WTC11 (cell line): ENCODE measurements around the gene PTPRCAP. TPM values are rescaled to one million over a fixed set of nuclear protein-coding genes. Genes with fewer than 3 reads are reported as not detected.
A peak's percentile ranks its signal among the peaks of the same experiment; 100 is the strongest.

Experiments
- ATAC-seq: fragments of 200-7000 bp; cut with Tn5 transposase; 2 replicates; pipeline ENCODE4 v1.10.0; 2021; ENCODE audit warnings: mild to moderate bottlenecking, moderate library complexity
- CTCF ChIA-PET: fragments of 300-600 bp; sonication (Branson Sonifier 250); formaldehyde crosslinking; loops from one replicate; lab custom pipeline; 2021; ENCODE audit warnings: antibody characterized with exemption; lab: Charles Lee
- POLR2A ChIA-PET: fragments of 350-600 bp; sonication (Branson Sonifier 250); formaldehyde crosslinking; loops from one replicate; lab custom pipeline; 2021; ENCODE audit warnings: antibody characterized with exemption; lab: Charles Lee
- DNase-seq: peaks from one replicate; pipeline ENCODE4 v3.0.0; 2021; ENCODE audit warnings: low spot score
- H3K27ac Mint-ChIP-seq: 2 replicates; pipeline ENCODE4 v1.8.0; 2021; ENCODE audit warnings: mixed read lengths
- H3K27me3 Mint-ChIP-seq: 2 replicates; pipeline ENCODE4 v1.8.0; 2021; ENCODE audit warnings: low read depth, mild to moderate bottlenecking, moderate library complexity, mixed read lengths
- H3K36me3 Mint-ChIP-seq: 2 replicates; pipeline ENCODE4 v1.8.0; 2021; ENCODE audit warnings: mixed read lengths
- H3K4me1 Mint-ChIP-seq: 2 replicates; pipeline ENCODE4 v1.8.0; 2022; ENCODE audit warnings: mixed read lengths
- H3K4me3 Mint-ChIP-seq: 2 replicates; pipeline ENCODE4 v1.8.0; 2021; ENCODE audit warnings: mild to moderate bottlenecking, moderate library complexity, mixed read lengths
- H3K9me3 Mint-ChIP-seq: 2 replicates; pipeline ENCODE4 v1.8.0; 2021; ENCODE audit warnings: mixed read lengths
- CBFB ChIP-seq: sonication (generic); formaldehyde crosslinking; IDR thresholded peaks from 2 replicates; pipeline ENCODE4 v1.8.1; 2022; ENCODE audit warnings: mild to moderate bottlenecking, low read depth, missing genetic modification reagents
- ELF4 ChIP-seq: sonication (generic); formaldehyde crosslinking; IDR thresholded peaks from 2 replicates; pipeline ENCODE4 v1.8.1; 2022; ENCODE audit warnings: low read depth, mild to moderate bottlenecking, moderate library complexity, missing genetic modification reagents
- EMX1 ChIP-seq: fragments of 250-450 bp; sonication (Bioruptor Pico); IDR thresholded peaks from 2 replicates; pipeline ENCODE4 v1.8.0; 2021; ENCODE audit warnings: mild to moderate bottlenecking
- FOXP1 ChIP-seq: sonication (generic); formaldehyde crosslinking; IDR thresholded peaks from 2 replicates; pipeline ENCODE4 v1.8.0; 2022; ENCODE audit warnings: missing genetic modification reagents, mild to moderate bottlenecking, moderate library complexity, borderline replicate concordance
- GTF2I ChIP-seq: fragments of 250-450 bp; sonication (Bioruptor Pico); conservative IDR thresholded peaks from 2 replicates; pipeline ENCODE4 v1.4.0; 2021; ENCODE audit warnings: mild to moderate bottlenecking
- HMGA2 ChIP-seq: fragments of 250-450 bp; sonication (Bioruptor Pico); IDR thresholded peaks from 2 replicates; pipeline ENCODE4 v1.4.0; 2021; ENCODE audit warnings: mild to moderate bottlenecking, moderate library complexity
- JUN ChIP-seq: sonication (generic); formaldehyde crosslinking; IDR thresholded peaks from 2 replicates; pipeline ENCODE4 v1.8.0; 2023; ENCODE audit warnings: mild to moderate bottlenecking, missing genetic modification reagents
- NFE2L1 ChIP-seq: sonication (generic); formaldehyde crosslinking; IDR thresholded peaks from 2 replicates; pipeline ENCODE4 v1.8.1; 2023; ENCODE audit warnings: missing genetic modification reagents
- OVOL2 ChIP-seq: fragments of 250-450 bp; sonication (Bioruptor Pico); IDR thresholded peaks from 2 replicates; pipeline ENCODE4 v1.9.0; 2021; ENCODE audit warnings: mild to moderate bottlenecking, borderline replicate concordance
- RORB ChIP-seq: fragments of 250-450 bp; sonication (Bioruptor Pico); IDR thresholded peaks from 2 replicates; pipeline ENCODE4 v1.9.0; 2021; ENCODE audit warnings: mild to moderate bottlenecking
- SMAD4 ChIP-seq: sonication (generic); formaldehyde crosslinking; IDR thresholded peaks from 2 replicates; pipeline ENCODE4 v1.8.0; 2022; ENCODE audit warnings: mild to moderate bottlenecking, missing genetic modification reagents
- SOX15 ChIP-seq: fragments of 250-450 bp; sonication (Bioruptor Pico); IDR thresholded peaks from 2 replicates; pipeline ENCODE4 v1.9.0; 2021; ENCODE audit warnings: mild to moderate bottlenecking
- TCF7 ChIP-seq: sonication (generic); formaldehyde crosslinking; IDR thresholded peaks from 2 replicates; pipeline ENCODE4 v1.8.0; 2022; ENCODE audit warnings: mild to moderate bottlenecking, low read depth, missing genetic modification reagents, moderate library complexity
- TEAD1 ChIP-seq: sonication (generic); formaldehyde crosslinking; IDR thresholded peaks from 2 replicates; pipeline ENCODE4 v1.8.0; 2022; ENCODE audit warnings: mild to moderate bottlenecking, missing genetic modification reagents
- TP53 ChIP-seq: sonication (generic); formaldehyde crosslinking; IDR thresholded peaks from 2 replicates; pipeline ENCODE4 v1.8.1; 2023; ENCODE audit warnings: mild to moderate bottlenecking, missing genetic modification reagents
- ZNF219 ChIP-seq: sonication (generic); formaldehyde crosslinking; IDR thresholded peaks from 2 replicates; pipeline ENCODE4 v1.8.0; 2023; ENCODE audit warnings: missing genetic modification reagents, mild to moderate bottlenecking, borderline replicate concordance
- ZNF317 ChIP-seq: sonication (generic); formaldehyde crosslinking; IDR thresholded peaks from 2 replicates; pipeline ENCODE4 v1.8.1; 2023; ENCODE audit warnings: low read depth, mild to moderate bottlenecking, moderate library complexity, missing genetic modification reagents, borderline replicate concordance
- total RNA-seq: library from RNA; stranded (reverse); gene quantifications from 3 replicates; pipeline ENCODE4 v1.2.3, GENCODE V29; 2021
- TF ChIP-seq, protein P1 (sequence below): sonication (generic); formaldehyde crosslinking; IDR thresholded peaks from 2 replicates; pipeline ENCODE4 v1.8.1; 2023; ENCODE audit warnings: mild to moderate bottlenecking, missing genetic modification reagents
- TF ChIP-seq, protein P2 (sequence below): fragments of 250-450 bp; sonication (Bioruptor Pico); IDR thresholded peaks from 2 replicates; pipeline ENCODE4 v1.9.0; 2021; ENCODE audit warnings: moderate library complexity, mild to moderate bottlenecking, inconsistent platforms, borderline replicate concordance
- TF ChIP-seq, protein P3 (sequence below): sonication (generic); formaldehyde crosslinking; IDR thresholded peaks from 2 replicates; pipeline ENCODE4 v1.8.0; 2023; ENCODE audit warnings: missing genetic modification reagents
- TF ChIP-seq, protein P4 (sequence below): fragments of 250-450 bp; sonication (Bioruptor Pico); IDR thresholded peaks from 2 replicates; pipeline ENCODE4 v2.1.2; 2022; ENCODE audit warnings: mild to moderate bottlenecking, moderate library complexity
- TF ChIP-seq, protein P5 (sequence below): fragments of 250-450 bp; sonication (Bioruptor Pico); IDR thresholded peaks from 2 replicates; pipeline ENCODE4 v1.9.0; 2021; ENCODE audit warnings: mild to moderate bottlenecking
- TF ChIP-seq, protein P6 (sequence below): sonication (generic); formaldehyde crosslinking; IDR thresholded peaks from 2 replicates; pipeline ENCODE4 v1.8.1; 2023; ENCODE audit warnings: mild to moderate bottlenecking, missing genetic modification reagents, moderate library complexity

PTPRCAP gene
- total RNA-seq, 1 experiment from 2014 or later, result 3.6 TPM

DNA sequence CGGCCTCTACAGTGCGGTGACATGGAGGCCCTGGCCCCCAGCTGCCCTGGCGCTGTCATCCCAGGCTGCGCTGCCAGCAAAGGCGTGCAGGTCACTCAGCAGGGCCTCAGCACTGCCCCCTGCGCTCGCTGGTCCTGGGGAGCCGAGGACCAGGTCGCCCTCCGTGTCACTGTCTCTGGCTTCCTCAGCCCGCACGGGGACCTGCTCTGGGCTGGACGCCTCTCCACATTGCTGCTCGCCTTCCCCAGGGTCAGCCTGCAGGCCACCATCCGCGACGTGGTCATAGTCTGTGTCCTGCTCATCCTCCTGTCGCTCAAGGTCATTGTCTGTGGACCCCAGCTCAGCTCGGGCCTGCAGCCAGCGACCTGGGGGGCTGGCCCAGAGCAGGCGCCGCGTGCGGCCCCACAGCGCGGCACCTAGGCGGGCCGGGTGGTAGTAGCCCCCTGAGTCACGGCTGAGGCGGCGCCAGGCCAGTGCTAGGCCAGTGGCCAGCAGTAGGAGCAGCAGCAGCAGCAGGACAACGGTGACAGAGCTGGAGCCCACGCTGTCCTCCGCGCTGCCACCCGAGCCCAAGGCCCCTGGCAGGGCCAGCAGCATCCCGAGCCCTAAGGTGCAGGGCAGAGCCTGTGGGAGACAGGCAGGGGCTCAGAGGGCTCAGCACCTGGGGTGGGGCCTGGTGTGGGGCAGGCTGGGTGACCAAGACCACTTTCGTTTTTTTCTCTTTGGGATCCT, 1.6 kb downstream of the PTPRCAP start (continued):
- TF ChIP-seq, protein P1, sequence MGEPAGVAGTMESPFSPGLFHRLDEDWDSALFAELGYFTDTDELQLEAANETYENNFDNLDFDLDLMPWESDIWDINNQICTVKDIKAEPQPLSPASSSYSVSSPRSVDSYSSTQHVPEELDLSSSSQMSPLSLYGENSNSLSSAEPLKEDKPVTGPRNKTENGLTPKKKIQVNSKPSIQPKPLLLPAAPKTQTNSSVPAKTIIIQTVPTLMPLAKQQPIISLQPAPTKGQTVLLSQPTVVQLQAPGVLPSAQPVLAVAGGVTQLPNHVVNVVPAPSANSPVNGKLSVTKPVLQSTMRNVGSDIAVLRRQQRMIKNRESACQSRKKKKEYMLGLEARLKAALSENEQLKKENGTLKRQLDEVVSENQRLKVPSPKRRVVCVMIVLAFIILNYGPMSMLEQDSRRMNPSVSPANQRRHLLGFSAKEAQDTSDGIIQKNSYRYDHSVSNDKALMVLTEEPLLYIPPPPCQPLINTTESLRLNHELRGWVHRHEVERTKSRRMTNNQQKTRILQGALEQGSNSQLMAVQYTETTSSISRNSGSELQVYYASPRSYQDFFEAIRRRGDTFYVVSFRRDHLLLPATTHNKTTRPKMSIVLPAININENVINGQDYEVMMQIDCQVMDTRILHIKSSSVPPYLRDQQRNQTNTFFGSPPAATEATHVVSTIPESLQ (CRISPR knock-in tag), result no peak
- TF ChIP-seq GTF2I (CRISPR knock-in tag) (no peak), OVOL2 (CRISPR knock-in tag) (no peak)
- TF ChIP-seq, protein P2, sequence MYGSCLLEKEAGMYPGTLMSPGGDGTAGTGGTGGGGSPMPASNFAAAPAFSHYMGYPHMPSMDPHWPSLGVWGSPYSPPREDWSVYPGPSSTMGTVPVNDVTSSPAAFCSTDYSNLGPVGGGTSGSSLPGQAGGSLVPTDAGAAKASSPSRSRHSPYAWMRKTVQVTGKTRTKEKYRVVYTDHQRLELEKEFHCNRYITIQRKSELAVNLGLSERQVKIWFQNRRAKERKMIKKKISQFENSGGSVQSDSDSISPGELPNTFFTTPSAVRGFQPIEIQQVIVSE (CRISPR knock-in tag), result no peak
- TF ChIP-seq, protein P3, sequence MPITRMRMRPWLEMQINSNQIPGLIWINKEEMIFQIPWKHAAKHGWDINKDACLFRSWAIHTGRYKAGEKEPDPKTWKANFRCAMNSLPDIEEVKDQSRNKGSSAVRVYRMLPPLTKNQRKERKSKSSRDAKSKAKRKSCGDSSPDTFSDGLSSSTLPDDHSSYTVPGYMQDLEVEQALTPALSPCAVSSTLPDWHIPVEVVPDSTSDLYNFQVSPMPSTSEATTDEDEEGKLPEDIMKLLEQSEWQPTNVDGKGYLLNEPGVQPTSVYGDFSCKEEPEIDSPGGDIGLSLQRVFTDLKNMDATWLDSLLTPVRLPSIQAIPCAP (CRISPR knock-in tag), result no peak

DNA sequence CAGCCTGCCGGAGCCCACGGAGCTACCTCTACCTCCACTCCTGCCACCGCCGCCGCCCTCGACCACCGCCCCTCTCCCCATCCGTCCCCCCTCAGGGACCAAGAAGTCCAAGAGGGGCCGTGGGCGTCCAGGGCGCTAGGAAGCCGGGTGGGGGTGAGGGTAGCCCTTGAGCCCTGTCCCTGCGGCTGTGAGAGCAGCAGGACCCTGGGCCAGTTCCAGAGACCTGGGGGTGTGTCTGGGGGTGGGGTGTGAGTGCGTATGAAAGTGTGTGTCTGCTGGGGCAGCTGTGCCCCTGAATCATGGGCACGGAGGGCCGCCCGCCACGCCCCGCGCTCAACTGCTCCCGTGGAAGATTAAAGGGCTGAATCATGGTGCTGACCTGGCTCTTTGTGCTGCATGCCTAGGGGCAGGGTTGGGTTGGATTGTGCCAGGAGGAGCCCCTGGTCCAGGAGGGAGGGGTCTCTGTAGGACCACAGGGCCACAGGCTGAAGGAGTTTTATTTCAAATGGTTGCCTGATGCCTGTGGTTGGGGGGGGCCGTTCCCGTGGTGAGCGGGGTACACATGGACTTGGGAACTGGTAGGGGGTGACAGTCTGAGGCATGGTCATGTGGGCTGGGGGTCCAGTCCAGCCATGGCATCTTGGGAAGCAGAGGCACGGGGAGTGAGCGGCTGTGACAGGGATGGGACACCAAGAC, 2.3 kb downstream of the PTPRCAP start:
- H3K4me1 Mint-ChIP-seq, result peaks cover 16% of the 10 kb centered on the region
- no peak for ATAC-seq
- no peak overlapping the region for H3K4me3 Mint-ChIP-seq
- DNase-seq, result no peak
- no peaks in the 10 kb centered on the region for H3K27me3 Mint-ChIP-seq
- H3K9me3 Mint-ChIP-seq, result no peaks in the 10 kb centered on the region
- ChIA-PET CTCF (no interaction called here), POLR2A (interaction anchor here (2.2 kb wide), 1 partner anchor 34 kb away, joined by 11 read pairs; the partner anchor contains the start of gene PPP1CA)
- H3K27ac Mint-ChIP-seq, result peak overlapping the region; percentile 49; the same call in 1 of the 2 replicates
- H3K36me3 Mint-ChIP-seq, result peaks cover 9% of the 10 kb centered on the region
- no peak for TF ChIP-seq NFE2L1 (CRISPR knock-in tag)
- TF ChIP-seq SMAD4 (CRISPR knock-in tag), result no peak
- no peak for TF ChIP-seq SOX15 (CRISPR knock-in tag)
- no peak for TF ChIP-seq ZNF219 (CRISPR knock-in tag)
- TF ChIP-seq, protein P4, sequence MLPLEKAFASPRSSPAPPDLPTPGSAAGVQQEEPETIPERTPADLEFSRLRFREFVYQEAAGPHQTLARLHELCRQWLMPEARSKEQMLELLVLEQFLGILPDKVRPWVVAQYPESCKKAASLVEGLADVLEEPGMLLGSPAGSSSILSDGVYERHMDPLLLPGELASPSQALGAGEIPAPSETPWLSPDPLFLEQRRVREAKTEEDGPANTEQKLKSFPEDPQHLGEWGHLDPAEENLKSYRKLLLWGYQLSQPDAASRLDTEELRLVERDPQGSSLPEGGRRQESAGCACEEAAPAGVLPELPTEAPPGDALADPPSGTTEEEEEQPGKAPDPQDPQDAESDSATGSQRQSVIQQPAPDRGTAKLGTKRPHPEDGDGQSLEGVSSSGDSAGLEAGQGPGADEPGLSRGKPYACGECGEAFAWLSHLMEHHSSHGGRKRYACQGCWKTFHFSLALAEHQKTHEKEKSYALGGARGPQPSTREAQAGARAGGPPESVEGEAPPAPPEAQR (CRISPR knock-in tag), result no peak
- no peak for TF ChIP-seq TP53 (CRISPR knock-in tag)
- TF ChIP-seq FOXP1 (CRISPR knock-in tag), result no peak
- TF ChIP-seq JUN (CRISPR knock-in tag), result no peak
- TF ChIP-seq, all 79 proteins: peak for 0

DNA sequence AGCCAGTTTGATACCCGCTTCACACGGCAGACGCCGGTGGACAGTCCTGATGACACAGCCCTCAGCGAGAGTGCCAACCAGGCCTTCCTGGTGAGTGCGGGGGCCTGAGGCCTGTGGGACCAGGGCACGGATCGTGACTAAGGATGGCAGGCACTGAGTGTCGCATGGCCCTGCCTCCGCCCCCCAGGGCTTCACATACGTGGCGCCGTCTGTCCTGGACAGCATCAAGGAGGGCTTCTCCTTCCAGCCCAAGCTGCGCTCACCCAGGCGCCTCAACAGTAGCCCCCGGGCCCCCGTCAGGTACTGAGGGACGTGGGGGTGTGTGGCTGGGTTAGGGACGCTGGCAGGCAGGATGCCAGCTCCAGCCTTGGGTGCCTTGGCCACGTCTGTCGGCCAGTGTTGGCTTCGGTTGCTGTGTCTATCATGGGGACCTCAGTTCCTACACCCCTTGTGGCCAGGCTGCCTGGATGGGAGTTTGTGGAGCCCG, 3.0 kb downstream of the PTPRCAP start:
- peaks cover 15% of the 10 kb centered on the region for H3K4me1 Mint-ChIP-seq
- peaks cover 9% of the 10 kb centered on the region for H3K36me3 Mint-ChIP-seq
- no peaks in the 10 kb centered on the region for H3K9me3 Mint-ChIP-seq
- CTCF ChIA-PET, result no interaction called here
- H3K4me3 Mint-ChIP-seq, result no peak overlapping the region
- H3K27me3 Mint-ChIP-seq, result no peaks in the 10 kb centered on the region
- POLR2A ChIA-PET, result no interaction called here
- no peak for DNase-seq
- ATAC-seq, result no peak
- no peak overlapping the region for H3K27ac Mint-ChIP-seq
- TF ChIP-seq TEAD1 (CRISPR knock-in tag), result no peak
- no peak for TF ChIP-seq FOXP1 (CRISPR knock-in tag)
- no peak for TF ChIP-seq HMGA2 (CRISPR knock-in tag)
- TF ChIP-seq, protein P5, sequence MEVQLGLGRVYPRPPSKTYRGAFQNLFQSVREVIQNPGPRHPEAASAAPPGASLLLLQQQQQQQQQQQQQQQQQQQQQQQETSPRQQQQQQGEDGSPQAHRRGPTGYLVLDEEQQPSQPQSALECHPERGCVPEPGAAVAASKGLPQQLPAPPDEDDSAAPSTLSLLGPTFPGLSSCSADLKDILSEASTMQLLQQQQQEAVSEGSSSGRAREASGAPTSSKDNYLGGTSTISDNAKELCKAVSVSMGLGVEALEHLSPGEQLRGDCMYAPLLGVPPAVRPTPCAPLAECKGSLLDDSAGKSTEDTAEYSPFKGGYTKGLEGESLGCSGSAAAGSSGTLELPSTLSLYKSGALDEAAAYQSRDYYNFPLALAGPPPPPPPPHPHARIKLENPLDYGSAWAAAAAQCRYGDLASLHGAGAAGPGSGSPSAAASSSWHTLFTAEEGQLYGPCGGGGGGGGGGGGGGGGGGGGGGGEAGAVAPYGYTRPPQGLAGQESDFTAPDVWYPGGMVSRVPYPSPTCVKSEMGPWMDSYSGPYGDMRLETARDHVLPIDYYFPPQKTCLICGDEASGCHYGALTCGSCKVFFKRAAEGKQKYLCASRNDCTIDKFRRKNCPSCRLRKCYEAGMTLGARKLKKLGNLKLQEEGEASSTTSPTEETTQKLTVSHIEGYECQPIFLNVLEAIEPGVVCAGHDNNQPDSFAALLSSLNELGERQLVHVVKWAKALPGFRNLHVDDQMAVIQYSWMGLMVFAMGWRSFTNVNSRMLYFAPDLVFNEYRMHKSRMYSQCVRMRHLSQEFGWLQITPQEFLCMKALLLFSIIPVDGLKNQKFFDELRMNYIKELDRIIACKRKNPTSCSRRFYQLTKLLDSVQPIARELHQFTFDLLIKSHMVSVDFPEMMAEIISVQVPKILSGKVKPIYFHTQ, result no peak
- TF ChIP-seq RORB, result no peak
- TF ChIP-seq, protein P6, sequence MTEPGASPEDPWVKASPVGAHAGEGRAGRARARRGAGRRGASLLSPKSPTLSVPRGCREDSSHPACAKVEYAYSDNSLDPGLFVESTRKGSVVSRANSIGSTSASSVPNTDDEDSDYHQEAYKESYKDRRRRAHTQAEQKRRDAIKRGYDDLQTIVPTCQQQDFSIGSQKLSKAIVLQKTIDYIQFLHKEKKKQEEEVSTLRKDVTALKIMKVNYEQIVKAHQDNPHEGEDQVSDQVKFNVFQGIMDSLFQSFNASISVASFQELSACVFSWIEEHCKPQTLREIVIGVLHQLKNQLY, result no peak
- TF ChIP-seq ELF4 (CRISPR knock-in tag), result no peak
- no peak for TF ChIP-seq ZNF317 (CRISPR knock-in tag)
- TF ChIP-seq CBFB (CRISPR knock-in tag), result no peak
- TF ChIP-seq ZNF219 (CRISPR knock-in tag), result no peak
- TF ChIP-seq TCF7, result no peak
- no peak for TF ChIP-seq EMX1
